DLD1 (cell line): ENCODE data around the gene CCDC110.

Source experiments
- in situ Hi-C: cut with HindIII; loops from 2 replicates; pipeline ENCODE4 v1.10.0; 2017; ENCODE audit warnings: low sequenced_read_pairs

The CCDC110 gene

DNA sequence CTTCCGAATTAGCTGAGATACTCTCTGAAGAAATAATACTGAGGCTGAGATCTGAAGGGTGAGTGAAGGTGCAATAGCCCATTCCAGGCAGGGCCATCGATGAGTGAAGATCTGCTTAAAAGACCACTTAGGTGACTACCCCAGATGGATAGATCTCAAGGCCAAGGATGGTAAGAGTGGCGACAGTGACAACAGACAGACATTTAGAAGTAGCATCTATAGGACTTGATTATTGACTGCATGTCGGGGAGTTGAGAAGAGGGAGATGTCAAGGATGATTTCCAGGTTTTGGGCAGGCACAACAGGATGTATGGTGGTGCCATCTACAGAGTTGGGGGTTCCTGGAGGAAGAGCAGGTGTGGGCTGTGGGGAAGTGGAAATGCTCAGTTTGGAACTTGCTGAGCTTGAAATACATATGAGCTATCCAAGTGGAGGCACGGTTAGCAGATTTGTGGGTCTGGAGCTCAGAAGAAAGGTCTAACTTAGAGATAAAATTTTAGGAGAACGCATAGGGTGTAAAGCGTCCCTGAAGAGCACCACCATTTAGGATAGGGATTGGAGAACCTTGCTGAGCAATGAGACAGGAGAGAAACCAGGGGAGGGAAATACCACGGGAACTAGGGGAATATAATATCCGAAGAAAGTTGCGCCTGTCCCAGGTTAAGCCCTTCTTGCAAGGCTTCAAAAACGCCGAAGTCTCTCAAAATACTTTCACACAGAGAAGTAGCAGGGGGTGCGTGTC lies 46.5 kb downstream of the CCDC110 start:
- in situ Hi-C loops: no loop called here

DNA sequence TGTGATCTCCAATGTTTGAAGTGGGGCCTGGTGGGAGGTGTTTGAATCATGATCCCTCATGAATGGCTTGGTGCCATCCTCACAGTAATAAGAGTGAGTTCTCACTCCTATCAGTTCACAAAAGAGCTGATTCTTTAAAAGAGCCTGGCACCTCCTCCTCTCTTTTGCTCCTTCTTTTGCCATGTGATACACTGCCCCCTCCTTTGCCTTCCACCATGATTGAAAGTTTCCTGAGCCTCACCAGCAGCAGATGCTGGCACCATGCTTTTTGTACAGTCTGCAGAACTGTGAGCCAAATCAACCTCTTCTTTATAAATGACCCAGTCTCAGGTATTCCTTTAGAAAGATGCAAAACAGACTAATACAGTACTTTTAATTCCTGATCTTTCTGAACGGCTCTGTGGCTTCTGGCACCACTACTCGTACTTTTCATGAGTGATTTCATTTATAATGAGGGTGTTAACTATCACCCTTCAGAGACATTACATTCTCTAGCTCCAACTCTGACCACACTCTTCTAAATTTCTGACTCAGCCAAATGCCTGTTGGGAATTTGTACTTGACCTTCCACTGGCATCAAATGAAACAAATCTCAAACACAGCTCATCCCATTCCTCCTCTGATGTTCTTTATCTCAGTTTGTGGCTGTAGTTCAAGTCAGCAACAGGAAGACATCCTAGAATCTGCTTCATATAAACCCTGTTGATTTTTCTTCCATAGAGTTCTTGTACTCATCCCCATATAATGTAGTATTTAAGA lies 50.0 kb downstream of the CCDC110 start:
- in situ Hi-C loops: no loop called here

DNA sequence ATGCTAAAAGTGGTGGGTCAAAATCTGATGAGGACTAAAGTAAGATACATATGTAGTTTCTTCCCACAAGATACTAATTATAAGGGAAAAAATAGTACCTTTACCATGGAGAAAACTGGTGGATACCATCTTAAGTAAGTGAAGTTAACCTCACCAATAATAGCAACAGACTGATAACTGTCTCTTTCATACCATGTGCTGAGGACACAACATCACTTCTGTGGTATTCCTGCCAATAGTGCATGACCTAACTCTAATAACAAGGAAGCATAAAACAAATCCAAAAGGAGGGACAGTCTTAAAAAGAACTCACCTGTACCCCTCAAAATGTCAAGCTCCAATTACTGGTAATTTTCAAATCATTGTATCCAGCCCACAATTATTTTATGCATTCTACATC lies 54.6 kb downstream of the CCDC110 start:
- in situ Hi-C loops: no loop called here

DNA sequence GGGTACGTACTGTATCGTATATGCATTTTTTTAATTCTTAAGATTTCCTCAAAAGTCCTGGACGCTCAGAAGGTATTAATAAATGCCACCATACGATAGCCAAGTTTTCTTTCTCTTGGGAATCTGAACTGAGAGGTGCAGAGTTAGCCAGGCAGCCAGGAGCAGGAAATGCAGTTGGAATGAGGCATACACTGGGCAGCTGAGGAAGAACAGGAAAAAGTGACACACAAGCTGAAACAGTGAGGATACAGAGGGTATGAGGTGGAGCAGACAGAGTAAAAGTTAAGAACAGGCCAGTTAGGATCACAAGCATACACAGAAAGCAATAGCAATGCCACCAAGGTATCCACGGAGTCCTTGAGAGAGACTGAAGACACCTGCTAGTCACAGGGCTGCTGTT lies 59.1 kb downstream of the CCDC110 start:
- in situ Hi-C loops: no loop called here

DNA sequence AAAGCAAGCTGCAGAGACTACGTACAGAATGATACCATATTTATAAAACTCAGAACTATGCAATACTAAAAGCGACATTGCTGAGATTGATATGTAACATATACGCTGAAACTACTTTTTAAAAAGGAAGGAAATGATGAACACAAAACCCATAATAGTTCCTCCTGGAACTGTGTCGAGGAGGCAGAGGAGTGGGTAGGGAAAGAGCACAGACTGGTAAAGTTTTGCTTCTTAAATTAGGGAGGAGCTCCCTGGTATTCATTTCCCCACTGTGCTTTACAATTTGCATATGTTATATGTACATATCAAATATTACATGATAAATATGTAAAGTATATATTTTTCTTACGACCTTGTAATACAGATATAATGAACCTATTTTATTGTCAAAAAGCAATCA lies 59.7 kb downstream of the CCDC110 start:
- in situ Hi-C loops: no loop called here

DNA sequence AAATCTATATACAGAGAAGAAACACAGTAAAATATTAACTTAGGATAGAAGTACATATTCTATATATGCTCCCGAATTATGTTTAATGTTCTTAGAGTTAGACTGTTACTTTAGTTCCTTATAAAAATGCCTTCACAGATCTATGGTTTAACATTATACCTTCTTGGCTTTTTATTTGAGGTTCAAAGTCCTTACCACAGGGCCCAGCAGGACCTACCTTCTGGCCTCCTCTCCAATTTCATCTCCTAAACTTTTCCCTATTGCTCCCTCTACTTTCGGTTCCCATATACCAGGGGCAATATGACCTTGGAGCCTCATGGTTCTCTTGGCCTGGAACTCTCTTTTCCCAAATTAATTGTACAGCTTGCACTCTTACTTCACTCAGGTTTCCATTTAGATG lies 63.1 kb downstream of the CCDC110 start:
- in situ Hi-C loops: no loop called here

DNA sequence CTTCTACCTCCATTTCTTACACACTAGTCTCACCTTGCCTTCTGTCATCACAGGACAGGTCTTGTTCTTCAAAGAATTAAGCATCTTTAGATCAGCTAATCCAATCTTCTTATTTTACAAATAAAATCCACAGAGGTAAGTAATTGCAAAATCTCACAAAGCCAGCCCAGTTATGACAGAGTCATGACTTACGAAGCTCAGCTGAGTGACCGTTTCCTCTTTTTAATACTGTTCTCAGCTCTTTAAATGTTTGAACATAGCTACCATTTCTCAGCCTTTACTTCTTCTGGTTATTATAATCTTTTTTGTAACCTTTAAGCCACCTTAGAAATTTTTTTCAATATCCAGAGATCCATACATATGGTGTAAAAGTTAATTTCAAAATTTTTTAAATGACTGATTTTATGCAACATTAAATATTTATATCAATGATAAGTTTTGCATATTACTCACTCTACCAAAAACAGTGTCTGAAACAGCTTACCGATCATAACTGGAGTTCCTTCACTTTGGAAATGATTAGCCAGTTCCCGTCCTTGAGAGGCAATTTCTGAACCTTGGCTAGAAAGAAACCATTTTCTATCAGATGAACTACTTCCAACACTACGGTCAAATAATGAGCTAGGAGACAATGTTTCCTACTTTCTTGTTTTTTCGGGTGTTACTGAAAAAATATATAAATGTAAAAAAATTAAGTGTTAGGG lies 66.1 kb downstream of the CCDC110 start:
- in situ Hi-C loops: no loop called here

DNA sequence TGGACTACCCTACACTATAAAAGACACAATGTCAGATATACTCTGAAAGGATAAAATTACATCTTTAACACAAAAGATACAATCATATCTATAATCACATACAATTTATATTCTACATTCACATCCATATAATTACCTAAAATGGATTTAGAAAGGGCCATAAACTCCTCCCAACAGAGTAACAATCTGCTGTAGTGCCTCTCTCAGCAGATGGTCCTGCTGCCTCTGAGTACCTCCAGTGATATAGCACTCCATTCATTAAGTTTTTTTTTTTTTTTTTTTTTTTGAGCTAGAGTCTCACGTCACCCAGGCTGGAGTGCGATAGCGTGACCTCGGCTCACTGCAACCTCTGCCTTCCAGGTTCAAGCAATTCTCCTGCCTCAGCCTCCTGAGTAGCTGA lies 67.5 kb downstream of the CCDC110 start:
- in situ Hi-C loops: no loop called here

DNA sequence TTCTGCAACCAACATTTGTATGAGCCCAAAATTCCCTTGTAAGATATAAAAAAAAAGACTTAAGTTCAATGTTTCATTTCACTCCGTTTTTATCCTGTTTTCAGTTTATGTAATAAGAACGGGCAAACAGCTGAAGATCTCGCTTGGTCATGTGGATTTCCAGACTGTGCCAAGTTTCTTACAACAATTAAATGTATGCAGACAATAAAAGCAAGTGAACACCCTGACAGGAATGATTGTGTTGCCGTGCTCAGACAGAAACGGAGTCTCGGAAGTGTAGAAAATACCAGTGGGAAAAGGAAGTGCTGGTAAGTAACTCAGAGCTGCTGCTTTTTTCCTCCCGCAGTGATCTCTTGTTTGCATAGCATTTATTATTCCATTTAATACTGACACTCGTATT lies 72.1 kb downstream of the CCDC110 start:
- in situ Hi-C loops: loop anchor here (25.0 kb wide), 1 partner anchor 212 kb away; no protein-coding TSS in a partner anchor

DNA sequence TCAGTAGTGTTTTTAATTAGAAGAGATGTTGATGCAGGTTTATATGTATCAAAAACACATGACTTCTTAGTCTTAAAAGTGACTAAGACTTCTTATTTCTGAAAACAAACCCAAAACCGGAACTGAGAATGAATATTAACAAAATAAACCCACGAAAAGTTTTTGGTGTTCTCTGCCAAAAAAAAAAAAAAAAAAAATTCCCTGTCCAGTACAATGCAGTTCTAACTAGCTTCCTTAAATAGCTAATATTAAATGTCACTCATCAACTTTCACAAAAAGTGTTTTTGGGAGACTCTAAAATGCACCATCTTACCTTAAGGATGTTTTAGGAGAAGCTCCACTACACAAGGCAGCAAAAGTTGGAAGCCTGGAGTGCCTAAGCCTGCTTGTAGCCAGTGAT lies 72.9 kb downstream of the CCDC110 start:
- in situ Hi-C loops: loop anchor here (25.0 kb wide), 1 partner anchor 211 kb away; no protein-coding TSS in a partner anchor

DNA sequence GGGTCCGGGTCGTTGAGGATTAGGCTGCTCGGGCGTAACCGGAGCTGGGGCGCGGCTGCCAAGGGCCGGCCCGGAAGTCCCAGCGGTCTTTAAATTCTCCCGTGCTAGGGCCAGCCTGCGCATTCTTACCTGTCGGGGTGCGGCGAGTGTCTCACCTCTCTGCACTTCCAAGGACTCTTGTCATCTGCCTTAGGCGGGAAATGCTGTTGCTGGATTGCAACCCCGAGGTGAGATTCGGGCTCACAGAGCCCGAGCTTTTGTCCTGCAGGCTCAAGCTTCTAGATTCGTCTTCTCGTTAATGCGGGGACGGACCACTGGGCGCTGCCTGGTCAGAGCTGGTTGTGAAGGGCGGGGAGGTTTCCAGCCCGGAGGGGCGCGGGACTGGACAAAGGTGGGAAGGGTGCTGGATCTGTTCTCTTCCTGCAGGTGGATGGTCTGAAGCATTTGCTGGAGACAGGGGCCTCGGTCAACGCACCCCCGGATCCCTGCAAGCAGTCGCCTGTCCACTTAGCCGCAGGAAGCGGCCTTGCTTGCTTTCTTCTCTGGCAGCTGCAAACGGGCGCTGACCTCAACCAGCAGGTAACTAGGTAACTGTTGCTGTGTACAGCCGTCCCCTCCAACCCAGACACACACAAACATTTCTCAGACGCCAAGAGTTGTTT lies 74.7 kb downstream of the CCDC110 start, which contains the start of gene ANKRD37:
Gene ANKRD37, plus strand, starts transcription at position 118 of the 662 bp plus-strand sequence. Its CDS starts 83 bp downstream, at position 201.
- in situ Hi-C loops: loop anchor here (25.0 kb wide), 1 partner anchor 210 kb away; no protein-coding TSS in a partner anchor

DNA sequence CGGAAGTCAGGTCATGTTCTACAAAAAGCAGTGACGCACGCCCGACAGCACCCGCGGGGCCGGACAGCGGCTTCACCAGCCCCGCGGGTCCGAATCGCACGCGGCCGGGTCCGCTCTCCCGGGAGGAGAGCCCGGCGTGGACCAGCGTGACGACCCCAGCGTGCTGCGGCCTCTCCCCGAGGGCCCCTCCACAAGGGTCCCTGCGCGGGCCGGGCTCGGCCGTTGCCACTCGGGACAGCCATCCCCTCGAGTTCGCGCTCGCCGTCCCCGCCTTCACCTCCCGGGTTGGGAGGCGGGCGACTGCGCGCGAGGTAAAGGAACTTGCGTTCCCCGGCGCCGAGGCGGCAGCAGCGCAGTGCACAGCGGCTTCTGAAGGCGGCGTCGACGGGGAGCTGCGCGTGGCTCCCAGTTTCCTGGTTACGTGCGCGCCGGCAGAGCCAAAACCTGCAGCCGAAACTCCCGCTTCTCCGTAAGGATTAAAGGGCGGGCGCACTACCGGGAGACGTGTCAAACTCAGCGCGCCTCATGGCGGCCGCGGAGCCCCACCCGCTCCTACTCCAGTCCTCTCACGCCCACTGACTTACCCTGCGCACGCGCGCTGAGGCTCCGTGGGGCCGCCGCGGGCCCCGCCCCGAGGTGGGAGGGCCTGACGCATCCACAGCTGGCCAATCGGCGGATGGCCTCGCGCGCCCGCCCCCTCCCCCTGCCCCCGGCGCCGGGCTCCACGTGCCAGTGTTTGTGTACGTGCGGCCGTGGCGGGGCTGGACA lies 75.4 kb downstream of the CCDC110 start:
- in situ Hi-C loops: loop anchor here (25.0 kb wide), 1 partner anchor 209 kb away; no protein-coding TSS in a partner anchor

DNA sequence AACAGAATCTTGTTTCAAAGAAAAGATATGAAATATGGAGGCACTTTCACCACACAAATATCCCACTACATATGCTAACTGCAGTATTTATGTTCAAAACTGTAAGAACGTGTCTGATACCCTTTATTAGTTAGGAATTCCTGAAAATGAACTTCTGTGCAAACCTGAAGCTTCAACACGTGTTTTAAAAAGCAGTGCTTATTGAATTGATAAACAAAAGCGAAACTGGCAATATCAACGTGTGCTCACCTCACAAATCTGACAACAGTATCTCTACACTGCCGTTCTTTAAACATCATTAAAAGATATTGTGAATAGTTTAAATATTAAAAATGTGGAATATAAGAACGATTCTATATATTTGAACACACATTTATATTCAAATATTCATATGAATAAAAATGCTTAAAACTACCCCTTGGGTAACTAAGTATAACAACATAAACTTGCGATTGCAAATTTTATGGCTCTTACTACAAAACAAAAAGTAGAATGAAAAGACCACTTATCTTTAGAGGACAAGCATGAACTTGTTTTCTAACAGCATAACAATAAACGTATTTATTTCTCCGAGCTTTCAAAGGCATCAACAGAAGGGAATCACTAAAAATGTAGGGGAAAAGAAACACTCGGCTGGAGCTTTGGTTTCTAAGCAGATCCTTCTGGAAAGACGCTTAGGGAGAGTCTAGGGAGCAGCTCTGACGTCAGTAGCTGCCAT lies 76.1 kb downstream of the CCDC110 start, which contains the start of gene LRP2BP:
Gene LRP2BP, minus strand, starts transcription at position 687 of the 718 bp plus-strand sequence. CDS start 17,738 bp downstream, outside the sequence.
- in situ Hi-C loops: loop anchor here (25.0 kb wide), 1 partner anchor 208 kb away; no protein-coding TSS in a partner anchor
